Peyer's patch (tissue), 4 donors: Measurements from ENCODE around the gene GGTLC2.

Experiments used
- CTCF ChIP-seq, 6 experiments: fragments of 450-650 bp in 4 of 6; fragments of 200-600 bp in 2 of 6; sonication (generic) in 1 of 6; IDR thresholded peaks; one replicate each; pipeline ENCODE4 v1.5.1; 2017 to 2019; ENCODE audit warnings: antibody characterized with exemption in 6 of 6, mild to moderate bottlenecking in 3 of 6, moderate library complexity in 1 of 6
- POLR2A ChIP-seq, 2 donors: fragments of 450-650 bp; IDR thresholded peaks; one replicate each; pipeline ENCODE4 v1.5.1; 2017; ENCODE audit warnings: antibody characterized with exemption in 2 of 2, mild to moderate bottlenecking in 2 of 2, moderate library complexity in 2 of 2

GRCh38 chr22:22673628-22674027 lies 29.2 kb downstream of the GGTLC2 start:
- TF ChIP-seq CTCF (IDR thresholded peaks at IDR 0.05), result no peak
- TF ChIP-seq POLR2A (IDR thresholded peaks at IDR 0.05), result no peak
